HG03039 (cell line): Measurements from ENCODE around the gene ASPHD2.
"Not testable (repeated sequence)": the region's sequence is repeated elsewhere in the genome, so short reads cannot be mapped to it uniquely, and the experiment has no call there.

ENCODE experiments used
- ATAC-seq: cut with Tn5 transposase; IDR thresholded peaks from one replicate; pipeline ENCODE4 v1.9.1; 2021; ENCODE audit warnings: mild to moderate bottlenecking, moderate library complexity; ENCODE audit not compliant: unreplicated experiment

ASPHD2 gene, protein sequence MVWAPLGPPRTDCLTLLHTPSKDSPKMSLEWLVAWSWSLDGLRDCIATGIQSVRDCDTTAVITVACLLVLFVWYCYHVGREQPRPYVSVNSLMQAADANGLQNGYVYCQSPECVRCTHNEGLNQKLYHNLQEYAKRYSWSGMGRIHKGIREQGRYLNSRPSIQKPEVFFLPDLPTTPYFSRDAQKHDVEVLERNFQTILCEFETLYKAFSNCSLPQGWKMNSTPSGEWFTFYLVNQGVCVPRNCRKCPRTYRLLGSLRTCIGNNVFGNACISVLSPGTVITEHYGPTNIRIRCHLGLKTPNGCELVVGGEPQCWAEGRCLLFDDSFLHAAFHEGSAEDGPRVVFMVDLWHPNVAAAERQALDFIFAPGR

GRCh38 chr22:26428515-26429457 lies at the start of gene ASPHD2:
ASPHD2 (plus strand) TSS chr22:26429260; CDS start chr22:26433616, 4,356 bp downstream.
- ATAC-seq = peak; percentile 44

DNA sequence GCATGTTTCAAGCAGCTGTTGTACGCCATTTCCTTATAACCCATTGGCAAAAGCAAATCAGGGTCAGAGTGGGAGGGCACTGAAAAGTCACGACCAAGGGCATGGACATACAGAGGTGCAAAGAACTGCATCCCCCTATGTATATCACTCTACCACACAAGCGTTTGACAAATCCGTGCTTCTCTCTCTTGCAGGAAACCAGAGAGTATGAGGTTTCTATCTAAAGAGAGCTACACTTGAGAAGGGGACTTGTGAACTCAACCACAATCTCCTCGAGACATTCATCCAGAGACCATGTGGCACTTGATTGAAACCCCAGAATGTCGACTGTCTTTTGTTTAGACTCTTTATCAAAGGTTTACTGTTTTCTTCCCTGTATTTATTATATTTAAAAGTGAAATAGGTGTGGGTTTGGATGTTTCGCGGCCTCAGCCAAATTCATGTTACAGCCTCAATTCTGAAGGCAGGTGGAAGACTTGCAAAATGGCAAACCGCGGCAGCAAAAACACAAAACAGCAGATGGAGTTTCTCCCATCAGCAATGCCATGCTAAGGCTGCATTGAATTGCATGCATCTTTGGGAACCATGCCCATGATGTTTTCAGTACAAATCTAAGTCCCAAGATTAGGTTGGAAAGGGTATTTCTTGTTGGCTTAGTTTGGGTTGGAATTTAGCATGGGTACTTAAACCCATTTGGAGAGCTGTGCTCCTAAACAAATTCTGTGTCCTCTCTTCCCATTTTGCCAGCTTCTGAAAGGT lies 48.8 kb upstream of the ASPHD2 start:
- no peak for ATAC-seq

DNA sequence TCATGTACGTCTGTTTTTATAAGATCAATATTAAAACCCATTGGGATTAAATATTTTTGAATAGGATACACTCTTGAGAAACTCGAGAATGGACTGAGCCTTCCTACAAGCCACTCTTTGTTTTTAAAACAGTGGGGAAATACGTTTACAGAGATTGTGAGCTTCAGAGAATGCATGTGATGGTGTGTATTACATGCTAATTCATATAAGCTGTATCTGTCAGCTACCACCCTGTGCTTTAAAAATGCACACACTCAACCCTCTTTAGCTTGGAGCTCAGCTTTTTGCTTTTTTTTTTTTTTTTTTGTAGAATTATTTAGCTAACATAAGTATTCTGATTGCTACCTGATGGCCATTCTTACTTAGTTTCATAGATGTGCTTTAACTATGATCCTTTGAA lies 46.3 kb upstream of the ASPHD2 start:
- ATAC-seq = no peak

DNA sequence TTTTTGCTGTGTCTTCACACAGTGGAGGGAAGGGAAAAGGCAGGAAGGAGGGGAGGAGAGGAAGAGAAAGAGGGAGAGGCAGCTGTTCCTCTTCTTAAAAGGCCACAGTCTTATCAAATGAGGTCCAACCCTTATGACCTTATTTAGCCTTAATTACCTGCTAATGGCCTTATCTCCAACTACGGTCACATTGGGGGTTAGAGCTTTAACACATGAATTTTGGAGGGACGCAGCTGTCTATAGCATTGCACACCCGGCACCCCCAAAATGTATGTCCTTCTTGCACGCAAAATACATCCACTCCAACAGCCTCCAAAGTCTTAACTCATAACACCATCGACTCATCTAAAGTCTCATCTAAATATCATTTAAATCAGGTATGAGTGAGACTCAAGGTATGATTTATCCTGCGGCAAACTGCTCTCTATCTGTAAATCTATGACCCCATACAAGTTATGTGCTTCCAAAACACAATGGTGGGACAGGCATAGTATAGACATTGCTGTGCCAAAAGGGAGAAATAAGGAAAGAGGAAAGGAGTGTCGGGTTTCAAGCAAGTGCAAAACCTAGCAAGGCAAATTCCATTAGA lies 45.0 kb upstream of the ASPHD2 start:
- ATAC-seq = no peak

DNA sequence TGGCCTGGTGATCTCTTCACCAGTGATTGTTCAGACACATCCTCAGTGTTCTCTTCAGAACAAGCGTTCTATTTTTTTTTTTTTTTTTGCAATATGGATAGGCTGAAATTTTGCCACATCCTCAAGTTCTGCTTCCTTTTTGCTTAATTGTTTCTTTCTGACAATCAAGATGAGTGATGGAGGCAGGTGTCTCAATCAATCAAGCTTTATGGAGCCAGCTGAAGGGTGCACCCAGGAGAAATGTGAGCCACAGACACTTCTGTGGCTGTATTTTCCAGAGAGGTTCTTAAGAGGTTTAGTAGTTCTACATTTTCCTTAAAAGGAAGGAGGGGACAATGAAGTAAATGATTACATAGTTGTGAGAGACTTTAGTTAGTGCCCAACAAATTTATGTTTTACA lies 43.9 kb upstream of the ASPHD2 start:
- ATAC-seq = no peak

GRCh38 chr22:26389125-26389524 lies 39.9 kb upstream of the ASPHD2 start:
- ATAC-seq = no peak

GRCh38 chr22:26391091-26391490 lies 38.0 kb upstream of the ASPHD2 start:
- no peak for ATAC-seq

DNA sequence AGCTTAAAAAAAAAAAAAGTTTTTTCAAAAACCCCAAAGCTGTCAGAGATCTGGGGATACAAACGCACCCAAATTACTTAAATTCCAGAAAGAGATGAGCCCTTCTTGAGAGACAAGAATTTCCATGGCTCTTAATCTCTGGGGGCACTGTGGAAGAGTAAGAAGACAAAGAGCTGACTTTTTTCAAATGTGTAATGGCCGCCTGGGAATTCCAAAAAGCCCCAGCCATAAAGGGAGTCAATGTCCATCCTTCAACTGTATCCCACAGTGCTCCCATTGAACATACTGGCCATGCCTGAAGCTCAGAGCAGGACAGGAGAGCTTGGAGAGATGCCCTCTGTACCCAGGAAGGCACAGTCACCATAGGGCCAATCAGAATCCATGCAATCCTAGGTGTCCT lies 37.4 kb upstream of the ASPHD2 start:
- no peak for ATAC-seq

- no peak for ATAC-seq
Measured at GRCh38 chr22:26393929-26394328, 35.1 kb upstream of the ASPHD2 start.

- no peak for ATAC-seq
Measured at GRCh38 chr22:26394777-26395176, 34.3 kb upstream of the ASPHD2 start.

DNA sequence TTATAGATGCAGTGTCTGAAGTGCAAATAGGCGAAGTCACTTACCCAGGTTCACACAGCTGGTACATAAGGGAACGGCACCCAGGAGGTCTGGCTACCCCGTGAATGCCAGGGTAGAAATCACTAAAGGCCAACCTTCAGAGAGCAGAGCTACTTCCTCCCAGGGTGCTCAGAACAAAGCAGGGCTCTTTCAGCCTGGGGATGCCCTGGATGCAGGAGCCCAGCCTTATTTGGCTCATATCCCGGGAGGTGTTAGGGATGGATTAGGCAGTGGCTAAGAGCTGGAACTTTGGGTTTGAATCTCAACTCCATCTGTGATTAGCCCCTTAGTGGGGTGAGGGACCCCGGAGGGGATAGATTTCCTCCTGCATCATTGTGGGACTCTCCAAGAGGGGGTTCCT lies 33.1 kb upstream of the ASPHD2 start:
- no peak for ATAC-seq

GRCh38 chr22:26398741-26399153 lies 30.3 kb upstream of the ASPHD2 start:
- no peak for ATAC-seq

DNA sequence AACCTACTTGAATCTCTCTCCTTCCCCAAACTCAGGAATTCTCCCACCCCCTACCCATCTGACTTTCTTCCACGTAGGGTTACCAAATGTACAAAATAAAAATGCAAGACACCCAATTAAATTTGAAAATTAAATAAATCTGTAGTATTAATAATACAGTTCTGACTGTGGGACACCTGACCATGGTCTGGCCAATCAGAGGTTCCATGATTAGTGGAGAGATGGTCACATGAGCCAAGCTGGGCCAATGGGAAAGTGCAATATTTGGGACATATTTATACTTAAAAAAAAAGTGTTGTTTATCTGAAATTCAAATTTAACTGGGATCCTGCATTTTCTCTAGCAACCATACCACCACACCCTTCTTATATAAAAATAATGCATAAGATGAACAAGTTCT lies 29.8 kb upstream of the ASPHD2 start:
- no peak for ATAC-seq

DNA sequence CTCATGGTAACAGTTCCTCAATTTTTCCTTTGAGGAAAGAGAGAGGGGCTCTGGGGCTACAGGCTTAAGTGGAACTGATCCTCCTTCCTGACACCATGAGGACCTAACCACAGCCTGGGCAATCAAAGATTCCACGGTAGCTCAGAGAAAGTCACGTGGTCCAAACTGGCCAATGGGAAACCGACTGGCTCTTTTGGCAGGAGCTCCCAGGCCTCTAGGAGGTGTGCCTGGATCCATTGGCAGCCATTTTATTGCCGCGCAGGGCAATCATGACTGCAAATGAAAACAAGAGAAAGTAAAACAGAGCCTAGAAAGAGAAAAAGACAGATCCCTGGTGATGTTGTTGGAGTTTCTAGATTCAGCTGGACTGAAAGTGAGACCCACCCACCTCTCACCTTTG lies 27.3 kb upstream of the ASPHD2 start:
- ATAC-seq = no peak

GRCh38 chr22:26404851-26405421 lies 24.1 kb upstream of the ASPHD2 start:
- no peak for ATAC-seq

GRCh38 chr22:26406118-26406517 lies 22.9 kb upstream of the ASPHD2 start:
- ATAC-seq = no peak

DNA sequence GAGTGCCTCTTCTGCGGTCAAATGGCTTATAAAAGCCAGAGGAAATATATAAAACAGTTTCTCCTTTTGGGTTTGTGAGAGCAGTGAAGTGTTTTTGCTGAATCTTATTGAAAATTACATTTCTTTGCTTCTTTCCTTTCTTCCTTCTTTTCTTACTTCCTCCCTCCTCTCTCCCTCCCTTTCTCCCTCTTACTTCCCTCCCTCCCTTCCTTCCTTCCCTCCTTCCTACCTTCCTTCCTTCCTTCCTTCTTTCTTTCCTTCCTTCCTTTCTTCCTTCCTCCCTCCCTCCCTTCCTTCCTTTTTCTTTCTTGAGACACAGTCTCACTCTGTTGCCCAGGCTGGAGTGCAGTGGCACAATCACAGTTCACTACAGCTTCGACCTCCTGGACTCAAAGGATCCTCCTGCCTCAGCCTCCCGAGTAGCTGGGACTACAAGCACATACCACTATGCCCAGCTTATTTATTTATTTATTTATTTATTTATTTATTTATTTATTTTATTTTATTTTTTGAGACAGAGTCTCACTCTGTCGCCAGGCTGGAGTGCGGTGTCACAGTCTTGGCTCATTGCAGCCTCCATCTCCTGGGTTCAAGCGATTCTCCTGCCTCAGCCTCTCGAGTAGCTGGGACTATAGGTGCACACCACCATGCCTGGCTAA lies 20.4 kb upstream of the ASPHD2 start:
- not testable (repeated sequence) for ATAC-seq

- no peak for ATAC-seq
Measured at GRCh38 chr22:26409719-26410335, 19.2 kb upstream of the ASPHD2 start.

- ATAC-seq = no peak
Measured at GRCh38 chr22:26410386-26410785, 18.7 kb upstream of the ASPHD2 start.
